ENCODE data around the gene GRM6. TPM values are rescaled to one million over a fixed set of nuclear protein-coding genes. Genes with fewer than 3 reads are reported as not detected.

The GRM6 gene
- total RNA-seq, 1 experiment from 2014 or later, result not detected

DNA sequence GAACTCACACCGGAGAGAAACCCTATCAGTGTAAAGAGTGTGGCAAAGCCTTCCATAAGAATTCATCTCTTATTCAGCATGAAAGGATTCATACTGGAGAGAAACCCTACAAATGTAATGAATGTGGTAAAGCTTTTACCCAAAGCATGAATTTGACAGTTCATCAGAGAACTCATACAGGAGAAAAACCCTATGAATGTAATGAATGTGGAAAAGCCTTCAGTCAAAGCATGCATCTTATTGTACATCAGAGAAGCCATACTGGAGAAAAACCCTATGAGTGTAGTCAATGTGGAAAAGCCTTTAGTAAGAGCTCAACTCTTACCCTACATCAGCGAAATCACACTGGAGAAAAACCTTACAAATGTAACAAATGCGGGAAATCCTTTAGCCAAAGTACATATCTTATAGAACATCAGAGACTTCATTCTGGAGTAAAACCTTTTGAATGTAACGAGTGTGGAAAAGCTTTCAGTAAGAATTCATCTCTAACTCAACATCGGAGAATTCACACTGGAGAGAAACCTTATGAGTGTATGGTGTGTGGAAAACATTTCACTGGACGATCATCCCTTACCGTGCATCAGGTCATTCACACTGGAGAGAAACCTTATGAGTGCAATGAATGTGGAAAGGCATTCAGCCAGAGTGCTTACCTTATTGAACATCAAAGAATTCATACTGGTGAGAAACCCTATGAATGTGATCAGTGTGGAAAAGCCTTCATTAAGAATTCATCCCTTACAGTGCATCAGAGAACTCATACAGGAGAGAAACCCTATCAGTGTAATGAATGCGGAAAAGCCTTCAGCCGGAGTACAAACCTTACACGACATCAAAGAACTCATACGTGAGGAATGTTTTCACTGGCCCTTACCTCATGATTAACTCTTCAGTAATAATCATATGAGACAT lies 63.0 kb downstream of the GRM6 start:
- Histone ChIP-seq H3K23ac (ENCODE audit: insufficient read length, low read depth, low read length) (no peak overlapping the region), H2AK5ac (ENCODE audit: insufficient read length, low read length) (no peak overlapping the region), H3K56ac (ENCODE audit: insufficient read length, low read depth, low read length) (no peak overlapping the region), H3K18ac (ENCODE audit: insufficient read length, low read depth, low read length) (no peak overlapping the region), H3T11ph (ENCODE audit: low read length) (no peak overlapping the region), H4K20me1 (ENCODE audit: control insufficient read depth, insufficient read depth, insufficient read length) (no peaks in the 10 kb centered on the region), H3K4me2 (ENCODE audit: insufficient read depth, insufficient read length, low read length) (no peak overlapping the region), H2BK12ac (ENCODE audit: insufficient read length, low read depth, low read length) (no peak overlapping the region), H3K23me2 (ENCODE audit: insufficient read length, low read depth, low read length, poor library complexity, severe bottlenecking) (no peaks in the 10 kb centered on the region), H3K4ac (ENCODE audit: low read depth, low read length) (no peak overlapping the region), H2BK15ac (ENCODE audit: low read depth, low read length) (no peak overlapping the region), H3K79me2 (ENCODE audit: insufficient read depth, low read length) (no peaks in the 10 kb centered on the region), H3K4me1 (ENCODE audit: insufficient read depth, low read length) (no peaks in the 10 kb centered on the region), H4K91ac (ENCODE audit: insufficient read length, low read depth, low read length) (no peak overlapping the region), H3K27ac (ENCODE audit: insufficient read length, low read depth, low read length) (no peak overlapping the region), H3K14ac (ENCODE audit: insufficient read depth, low read length) (no peak overlapping the region), H2BK20ac (ENCODE audit: low read depth, low read length, poor library complexity, severe bottlenecking) (no peak overlapping the region), H3K79me1 (ENCODE audit: insufficient read depth, low read depth, low read length, poor library complexity, severe bottlenecking) (no peaks in the 10 kb centered on the region), H3K9ac (ENCODE audit: extremely low read depth, insufficient read length, low read length) (no peak overlapping the region), H2BK5ac (ENCODE audit: insufficient read length, low read length) (no peak overlapping the region), H2AFZ (ENCODE audit: low read length) (no peak overlapping the region), H4K5ac (ENCODE audit: insufficient read length, low read depth, low read length) (no peak overlapping the region), H3K9me3 (ENCODE audit: control insufficient read depth, low read depth, low read length) (peaks cover 95% of the 10 kb centered on the region), H3K27me3 (ENCODE audit: insufficient read depth, low read length) (no peaks in the 10 kb centered on the region), H2BK120ac (ENCODE audit: low read depth, low read length, poor library complexity, severe bottlenecking) (no peak overlapping the region), H4K8ac (replicated peaks; ENCODE audit: insufficient read length, low read depth, low read length) (no peak overlapping the region)
- peaks cover 15% of the 10 kb centered on the region for H3K27me3 Mint-ChIP-seq (ENCODE audit: low read depth)
- DNase-seq, result no peak
- peaks cover 18 to 72% (median 25%) of the 10 kb centered on the region in 3 experiments; a peak in 6 of 7 replicates for H3K36me3 Mint-ChIP-seq (ENCODE audit: insufficient read depth in 1 of 3, low read depth in 3 of 3)
- no peak overlapping the region for H3K4me3 Mint-ChIP-seq
- peaks cover 97% of the 10 kb centered on the region in 2 experiments for H3K9me3 Mint-ChIP-seq
- no peaks in the 10 kb centered on the region for H3K4me1 Mint-ChIP-seq
- WGBS (ENCODE audit: extremely low coverage, insufficient read length, low lambda C conversion rate), result no CpG with 5 or more reads among the region's 11 CpGs
- TF ChIP-seq, protein P1, sequence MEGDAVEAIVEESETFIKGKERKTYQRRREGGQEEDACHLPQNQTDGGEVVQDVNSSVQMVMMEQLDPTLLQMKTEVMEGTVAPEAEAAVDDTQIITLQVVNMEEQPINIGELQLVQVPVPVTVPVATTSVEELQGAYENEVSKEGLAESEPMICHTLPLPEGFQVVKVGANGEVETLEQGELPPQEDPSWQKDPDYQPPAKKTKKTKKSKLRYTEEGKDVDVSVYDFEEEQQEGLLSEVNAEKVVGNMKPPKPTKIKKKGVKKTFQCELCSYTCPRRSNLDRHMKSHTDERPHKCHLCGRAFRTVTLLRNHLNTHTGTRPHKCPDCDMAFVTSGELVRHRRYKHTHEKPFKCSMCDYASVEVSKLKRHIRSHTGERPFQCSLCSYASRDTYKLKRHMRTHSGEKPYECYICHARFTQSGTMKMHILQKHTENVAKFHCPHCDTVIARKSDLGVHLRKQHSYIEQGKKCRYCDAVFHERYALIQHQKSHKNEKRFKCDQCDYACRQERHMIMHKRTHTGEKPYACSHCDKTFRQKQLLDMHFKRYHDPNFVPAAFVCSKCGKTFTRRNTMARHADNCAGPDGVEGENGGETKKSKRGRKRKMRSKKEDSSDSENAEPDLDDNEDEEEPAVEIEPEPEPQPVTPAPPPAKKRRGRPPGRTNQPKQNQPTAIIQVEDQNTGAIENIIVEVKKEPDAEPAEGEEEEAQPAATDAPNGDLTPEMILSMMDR (conservative IDR thresholded peaks at IDR 0.05), result no peak
- no peak overlapping the region for H3K27ac Mint-ChIP-seq

Other genes starting within 250 kb of the GRM6 start
- gene ZNF354B, start 135.4 kb downstream of the GRM6 start, total RNA-seq (2021), result 20.1 and 20.6 TPM in 2 replicates
- 0.37 and 0.52 TPM in 2 replicates for gene ZFP2, start 99.4 kb downstream of the GRM6 start, total RNA-seq (2021)
- not detected in 2 replicates for gene ZNF454, start 54.1 kb downstream of the GRM6 start, total RNA-seq (2021)
- 5.4 and 6.4 TPM in 2 replicates for gene ZNF879, start 28.5 kb upstream of the GRM6 start, total RNA-seq (2021)
- gene ZNF354C, start 65.1 kb upstream of the GRM6 start, total RNA-seq (2021), result 4.8 and 5.4 TPM in 2 replicates

Measured in H9 (cell line).